OCI-LY7 (cell line): ENCODE data around the gene CEP131. TPM values are rescaled to one million over a fixed set of nuclear protein-coding genes. Genes with fewer than 3 reads are reported as not detected.

Experiments used
- BruUV-seq: library from RNA; stranded (reverse); fragments of 400-500 nt; replicated peaks from 2 replicates; lab custom pipeline; 2021; lab: Mats Ljungman, UMichigan
- CTCF ChIA-PET: fragments of 300-600 bp; sonication (Branson Sonifier 250); formaldehyde crosslinking; loops from one replicate; lab custom pipeline; 2022; ENCODE audit warnings: antibody characterized with exemption; ENCODE audit not compliant: unreplicated experiment; lab: Charles Lee
- POLR2A ChIA-PET: fragments of 300-600 bp; sonication (Branson Sonifier 250); formaldehyde crosslinking; loops from one replicate; lab custom pipeline; 2022; ENCODE audit warnings: antibody characterized with exemption; lab: Charles Lee
- DNase-seq: peaks from one replicate; pipeline ENCODE4 v3.0.0-alpha.2; 2015; ENCODE audit warnings: low spot score
- H2AFZ ChIP-seq: fragments of 200-600 bp; sonication (generic), shearing (Covaris generic); 2 replicates; pipeline ENCODE4 v1.6.1; 2014; ENCODE audit warnings: mild to moderate bottlenecking, antibody characterized with exemption, low read length, moderate library complexity
- H3K27ac ChIP-seq: fragments of 200-600 bp; sonication (generic); 2 replicates; pipeline ENCODE4 v1.5.1; 2014; ENCODE audit warnings: mixed run types, low read depth, mild to moderate bottlenecking, moderate library complexity, low read length, inconsistent platforms; ENCODE audit not compliant: poor library complexity, severe bottlenecking
- H3K36me3 ChIP-seq: fragments of 200-600 bp; sonication (generic); 2 replicates; pipeline ENCODE4 v1.6.1; 2014; ENCODE audit warnings: mild to moderate bottlenecking, antibody characterized with exemption, low read length, moderate library complexity, mixed read lengths; ENCODE audit not compliant: insufficient read depth
- H3K4me1 ChIP-seq: fragments of 200-600 bp; sonication (generic); 2 replicates; pipeline ENCODE4 v1.5.1; 2014; ENCODE audit warnings: mild to moderate bottlenecking, low read length; ENCODE audit not compliant: insufficient read depth, poor library complexity, severe bottlenecking
- H3K4me2 ChIP-seq: fragments of 200-600 bp; sonication (generic); 2 replicates; pipeline ENCODE4 v1.6.1; 2014; ENCODE audit warnings: mild to moderate bottlenecking, low read length
- H3K4me3 ChIP-seq: fragments of 200-600 bp; sonication (generic); 2 replicates; pipeline ENCODE4 v1.5.1; 2014; ENCODE audit warnings: mild to moderate bottlenecking, low read depth, low read length; ENCODE audit not compliant: poor library complexity, severe bottlenecking
- H3K79me2 ChIP-seq: fragments of 200-600 bp; sonication (generic); 2 replicates; pipeline ENCODE4 v1.6.1; 2016; ENCODE audit warnings: low read depth, mild to moderate bottlenecking, low read length, moderate library complexity, mixed read lengths; ENCODE audit not compliant: insufficient read depth
- H3K9me2 ChIP-seq: fragments of 200-600 bp; sonication (generic); 2 replicates; pipeline ENCODE4 v1.6.1; 2016; ENCODE audit warnings: mild to moderate bottlenecking, low read length, mixed read lengths; ENCODE audit not compliant: insufficient read depth
- H3K9me3 ChIP-seq: fragments of 200-600 bp; sonication (generic); 2 replicates; pipeline ENCODE4 v1.6.1; 2014; ENCODE audit warnings: mild to moderate bottlenecking, mixed run types, low read length, mixed read lengths
- H4K20me1 ChIP-seq: fragments of 200-600 bp; sonication (generic); 2 replicates; pipeline ENCODE4 v1.6.1; 2014; ENCODE audit warnings: mild to moderate bottlenecking, antibody characterized with exemption, low read length, moderate library complexity, mixed read lengths; ENCODE audit not compliant: insufficient read depth
- CTCF ChIP-seq: fragments of 200-600 bp; sonication (generic); conservative IDR thresholded peaks from 2 replicates; pipeline ENCODE4 v1.5.1; 2014; ENCODE audit warnings: mild to moderate bottlenecking, antibody characterized with exemption, low read length, moderate library complexity, mixed read lengths
- EZH2phosphoT487 ChIP-seq: fragments of 200-600 bp; sonication (generic); IDR thresholded peaks from 2 replicates; pipeline ENCODE4 v1.6.1; 2018; ENCODE audit warnings: low read depth, borderline replicate concordance, mild to moderate bottlenecking, mixed run types, antibody characterized with exemption, low read length, moderate library complexity, mixed read lengths
- intact Hi-C: fragments of 100-400 bp; cut with micrococcal nuclease; formaldehyde crosslinking; loops from one replicate; pipeline ENCODE4 v1.10.0; 2022; ENCODE audit not compliant: unreplicated experiment
- total RNA-seq, 2 experiments: library from RNA; depleted of rRNA in 1 of 2; stranded (reverse); fragments of >200 nt in 1 of 2; shearing (Covaris generic) in 1 of 2; gene quantifications; 2 replicates each; pipeline ENCODE4 v1.2.3, GENCODE V29; 2014 to 2022

CEP131 gene
- total RNA-seq, 2 experiments from 2014 or later: 32.9 to 38.6 TPM

GRCh38 chr17:81182596-81182995, 40.2 kb downstream of the CEP131 start:
- no peaks in the 10 kb centered on the region for H3K79me2 ChIP-seq

GRCh38 chr17:81181811-81182185, 41.0 kb downstream of the CEP131 start:
- Histone ChIP-seq H3K9me3 (no peaks in the 10 kb centered on the region), H3K4me1 (peaks cover 5% of the 10 kb centered on the region), H3K36me3 (no peaks in the 10 kb centered on the region), H3K79me2 (no peaks in the 10 kb centered on the region), H3K27ac (no peak overlapping the region), H3K4me3 (no peak overlapping the region), H4K20me1 (no peaks in the 10 kb centered on the region), H3K9me2 (no peaks in the 10 kb centered on the region), H3K4me2 (no peak overlapping the region), H2AFZ (no peak overlapping the region)
- intact Hi-C loops: no loop called here
- POLR2A ChIA-PET: no interaction called here
- CTCF ChIA-PET: no interaction called here
- no TSS peak for BruUV-seq
- TF ChIP-seq EZH2phosphoT487: no peak
- DNase-seq: no peak

More at GRCh38 chr17:81182596-81182995, 40.2 kb downstream of the CEP131 start:
- ChIA-PET POLR2A (no interaction called here), CTCF (no interaction called here)
- no peak for DNase-seq
- Histone ChIP-seq H3K36me3 (no peaks in the 10 kb centered on the region), H3K27ac (no peak overlapping the region), H4K20me1 (no peaks in the 10 kb centered on the region), H3K4me1 (peaks cover 5% of the 10 kb centered on the region), H3K9me2 (no peaks in the 10 kb centered on the region), H2AFZ (no peak overlapping the region), H3K4me3 (no peak overlapping the region), H3K4me2 (no peak overlapping the region), H3K9me3 (no peaks in the 10 kb centered on the region)
- BruUV-seq: no TSS peak
- no peak for TF ChIP-seq EZH2phosphoT487
- TF ChIP-seq CTCF: no peak
- intact Hi-C loops: no loop called here

- intact Hi-C loops: no loop called here
- Histone ChIP-seq H3K4me1 (peaks cover 5% of the 10 kb centered on the region), H3K4me2 (no peak overlapping the region), H3K36me3 (no peaks in the 10 kb centered on the region), H3K9me3 (no peaks in the 10 kb centered on the region), H3K27ac (no peak overlapping the region), H3K79me2 (no peaks in the 10 kb centered on the region), H3K9me2 (no peaks in the 10 kb centered on the region), H4K20me1 (no peaks in the 10 kb centered on the region), H3K4me3 (no peak overlapping the region), H2AFZ (no peak overlapping the region)
- no TSS peak for BruUV-seq
- ChIA-PET POLR2A (no interaction called here), CTCF (no interaction called here)
- TF ChIP-seq EZH2phosphoT487 (no peak), CTCF (no peak)
- DNase-seq: no peak
Measured at GRCh38 chr17:81180836-81181810, 41.6 kb downstream of the CEP131 start.
